Activated T-cell treated with anti-CD3 and anti-CD28 coated beads, Interleukin-2, amount 50 U/mL, for 48 hours (primary cell): ENCODE measurements around the gene LCT.
"Not testable (repeated sequence)": the region's sequence is repeated elsewhere in the genome, so short reads cannot be mapped to it uniquely, and the experiment has no call there.

Experiments used
- DNase-seq, 2 experiments: peaks; one replicate each; pipeline ENCODE4 v3.0.0-alpha.2; 2020

Gene LCT

DNA sequence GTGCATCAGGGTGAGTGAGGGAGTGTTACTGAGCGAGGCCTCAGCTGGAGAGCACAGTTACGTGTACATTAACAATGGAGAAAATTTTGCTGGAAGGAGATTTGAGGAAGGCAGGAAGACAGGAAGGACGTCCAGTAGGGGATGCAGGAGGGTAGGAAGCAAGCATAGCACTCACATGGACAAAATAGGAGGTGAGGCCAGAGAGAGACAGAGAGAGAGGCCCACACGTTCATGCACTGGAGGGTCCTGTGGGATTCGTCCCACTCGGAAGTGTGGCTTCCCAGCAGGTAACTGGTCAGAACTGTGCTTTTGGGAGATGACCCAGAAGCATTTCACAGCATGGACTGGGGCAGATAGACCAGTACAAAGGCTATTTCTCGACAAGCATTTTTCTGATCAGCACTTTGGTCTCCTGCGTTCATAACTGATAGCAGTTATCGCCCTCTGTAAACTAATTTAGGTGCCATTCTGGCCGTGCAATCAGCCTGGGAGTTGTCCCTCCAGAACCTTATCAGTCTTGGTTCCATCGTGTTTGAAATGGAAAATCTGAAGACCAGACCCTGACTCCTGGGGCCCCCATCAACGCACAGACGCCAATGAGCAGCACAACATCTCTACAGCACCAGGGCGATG lies 5.7 kb downstream of the LCT start:
- peak in 1 of 2 experiments; percentile 1 for DNase-seq

DNA sequence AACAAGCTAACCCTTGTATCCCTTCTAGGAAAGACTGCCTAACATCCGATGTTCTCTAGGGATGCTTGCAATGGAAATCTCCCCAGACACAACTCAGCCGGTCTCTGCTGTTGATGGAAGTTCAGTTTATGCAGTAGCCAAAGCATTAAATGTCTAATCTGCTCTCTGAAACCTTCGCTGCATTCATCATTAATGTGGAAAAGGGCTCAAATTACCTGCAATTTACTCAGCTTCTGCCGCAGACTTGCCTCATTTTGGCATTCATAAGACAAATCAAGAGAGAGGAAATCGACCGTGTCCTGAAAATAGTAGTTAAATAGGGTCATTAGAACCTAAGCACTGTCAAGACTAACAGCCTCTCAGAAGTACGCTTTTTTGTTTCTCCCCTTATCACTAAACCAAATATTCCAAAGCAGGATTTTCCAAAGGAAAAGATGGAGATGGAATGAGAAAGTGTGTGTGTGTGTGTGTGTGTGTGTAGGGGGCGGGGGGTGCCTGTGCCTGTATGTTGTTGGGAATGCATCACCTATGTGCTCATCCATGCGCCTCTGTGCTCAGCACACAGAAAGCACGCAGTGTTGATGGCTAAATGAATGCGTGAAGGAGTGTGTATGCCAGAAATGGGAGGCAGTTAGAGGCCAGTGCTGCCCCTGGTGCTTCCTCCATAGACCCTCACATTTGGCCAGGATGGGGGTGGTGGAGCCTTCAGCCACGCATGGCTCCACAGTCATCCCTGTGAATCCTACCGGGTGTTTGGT lies 7.4 kb downstream of the LCT start:
- DNase-seq, result no peak

DNA sequence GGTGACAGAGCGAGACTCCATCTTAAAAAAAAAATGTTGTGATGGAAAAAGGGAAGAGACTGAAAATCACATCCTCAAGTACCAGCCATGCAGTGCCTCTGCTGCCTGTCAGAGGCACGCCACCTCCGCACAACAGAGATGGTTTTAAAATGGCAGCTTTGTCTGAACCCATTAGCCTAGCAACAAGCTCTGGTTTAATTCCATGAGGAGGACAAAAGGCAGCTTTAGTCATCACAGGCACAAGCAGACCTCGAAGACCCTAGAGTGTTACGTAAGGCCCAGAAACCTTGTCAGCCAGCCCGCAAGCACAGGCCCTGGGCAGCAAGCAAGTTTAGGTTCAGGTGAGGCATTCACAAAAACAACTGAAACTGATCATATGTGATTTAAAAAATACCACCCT lies 10.4 kb downstream of the LCT start:
- DNase-seq, result no peak

DNA sequence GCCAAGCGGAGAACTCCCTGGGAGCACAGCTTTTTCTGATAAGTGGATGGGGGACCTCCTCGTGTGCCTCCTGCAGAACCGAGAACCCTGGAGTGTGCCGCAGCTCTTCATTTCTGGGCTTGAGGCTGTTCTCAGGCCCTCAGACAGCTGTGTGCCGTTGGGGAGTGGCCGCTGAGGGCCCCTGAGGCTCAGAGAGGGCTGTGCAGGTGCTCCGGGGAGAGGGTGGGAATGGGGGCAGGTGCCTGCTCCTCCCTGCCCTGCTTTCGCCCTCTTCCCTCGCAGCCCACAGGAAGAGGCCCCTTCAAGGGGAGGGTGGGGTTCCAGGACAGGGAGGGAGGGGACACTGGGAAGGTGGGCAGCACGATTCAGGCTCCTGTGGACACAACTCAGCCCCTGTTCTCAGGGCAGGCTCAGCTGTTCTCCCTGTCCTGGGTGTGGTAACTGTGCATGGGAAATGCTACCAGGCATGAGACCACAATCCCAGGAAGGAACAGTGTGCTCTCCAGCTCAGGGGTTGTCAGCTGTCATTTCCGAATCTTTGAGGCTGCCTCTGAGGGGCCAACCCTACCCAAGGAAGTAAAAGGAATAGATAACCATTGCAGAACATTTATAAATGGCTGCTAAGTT lies 11.3 kb downstream of the LCT start:
- DNase-seq, result no peak

GRCh38 chr2:135825131-135825530 lies 11.9 kb downstream of the LCT start:
- DNase-seq, result no peak

GRCh38 chr2:135822855-135823254 lies 14.1 kb downstream of the LCT start:
- DNase-seq, result no peak

DNA sequence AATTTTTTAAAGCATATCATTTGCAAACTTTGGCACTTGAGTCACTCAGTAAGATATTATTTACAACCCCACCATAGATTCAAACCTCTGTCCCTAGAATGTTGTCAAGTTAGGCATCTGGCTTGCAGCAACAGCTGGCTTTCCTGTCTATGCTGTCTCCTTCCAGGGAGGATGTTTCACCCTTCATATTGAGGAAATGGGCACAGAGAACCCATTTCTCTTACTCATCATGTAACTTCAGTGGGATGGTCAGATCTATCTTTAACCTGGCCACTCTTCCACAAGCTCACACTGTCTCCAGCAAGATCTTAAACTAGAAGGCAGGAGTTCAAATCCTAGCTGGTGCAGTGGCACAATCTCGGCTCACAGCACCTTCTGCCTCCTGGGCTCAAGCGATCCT lies 15.8 kb downstream of the LCT start:
- DNase-seq, result no peak

GRCh38 chr2:135820003-135820618 lies 16.9 kb downstream of the LCT start:
- DNase-seq, result peak; percentile 91 to 92

- peak; percentile 74 to 79 for DNase-seq
Observed at GRCh38 chr2:135818937-135819610, 17.9 kb downstream of the LCT start.

DNA sequence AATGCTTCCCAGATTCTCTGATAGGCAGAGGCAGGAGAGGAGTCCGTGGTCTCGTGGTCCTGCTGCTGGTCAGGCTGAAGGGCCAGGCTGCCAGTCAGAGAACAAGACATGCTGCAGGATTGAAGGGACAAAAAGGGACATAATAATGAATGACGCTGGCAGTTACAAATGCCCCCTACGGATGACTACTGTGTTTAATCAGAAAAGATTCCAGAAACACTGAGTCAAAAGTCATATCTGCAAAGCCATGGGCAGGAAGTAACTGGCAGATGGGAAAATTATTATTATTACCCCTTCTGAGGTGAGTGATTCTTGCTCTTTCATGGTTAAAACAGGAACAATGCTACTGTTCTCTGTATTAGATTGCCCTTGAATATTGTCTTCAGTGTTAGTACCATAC lies 19.0 kb downstream of the LCT start:
- DNase-seq, result no peak

DNA sequence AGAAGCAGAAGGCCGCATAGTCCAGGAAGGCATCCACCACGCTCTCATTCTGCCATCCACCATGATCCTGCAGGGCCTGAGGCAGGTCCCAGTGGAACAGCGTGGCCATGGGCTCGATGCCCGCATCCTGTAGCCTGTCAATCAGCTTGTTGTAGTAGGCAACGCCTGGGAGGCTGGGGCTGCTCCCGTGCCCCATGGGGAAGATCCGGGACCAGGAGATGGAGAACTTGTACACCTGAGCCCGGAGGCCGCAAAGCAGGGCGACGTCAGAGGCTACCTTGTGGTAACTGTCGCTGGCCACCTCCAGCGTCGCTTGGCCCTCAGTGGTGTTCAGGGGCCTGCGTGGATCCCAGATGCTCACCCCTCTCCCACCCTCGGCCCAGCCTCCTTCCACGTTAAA lies 19.5 kb downstream of the LCT start:
- DNase-seq, result no peak

DNA sequence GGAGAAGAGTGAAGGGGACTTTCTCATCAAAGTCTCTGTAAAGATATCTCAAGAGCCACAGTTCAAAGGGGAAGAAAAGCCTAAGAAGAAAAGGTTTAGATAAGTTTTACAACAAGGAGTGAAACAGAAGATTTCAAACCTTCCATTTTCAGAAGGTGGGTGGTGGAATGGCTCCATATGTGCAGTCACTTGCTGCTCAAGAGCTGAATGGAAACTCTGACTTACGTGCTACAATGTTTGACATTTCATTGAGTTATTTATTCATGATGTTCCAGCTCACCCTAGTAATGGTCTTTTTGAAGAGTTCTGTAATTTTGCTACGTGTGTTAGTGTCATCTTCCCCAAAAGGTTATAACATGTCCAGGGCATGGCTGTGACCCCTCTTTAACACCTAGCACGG lies 21.7 kb downstream of the LCT start:
- no peak for DNase-seq

- DNase-seq, result no peak
Observed at GRCh38 chr2:135812907-135813511, 24.0 kb downstream of the LCT start.

DNA sequence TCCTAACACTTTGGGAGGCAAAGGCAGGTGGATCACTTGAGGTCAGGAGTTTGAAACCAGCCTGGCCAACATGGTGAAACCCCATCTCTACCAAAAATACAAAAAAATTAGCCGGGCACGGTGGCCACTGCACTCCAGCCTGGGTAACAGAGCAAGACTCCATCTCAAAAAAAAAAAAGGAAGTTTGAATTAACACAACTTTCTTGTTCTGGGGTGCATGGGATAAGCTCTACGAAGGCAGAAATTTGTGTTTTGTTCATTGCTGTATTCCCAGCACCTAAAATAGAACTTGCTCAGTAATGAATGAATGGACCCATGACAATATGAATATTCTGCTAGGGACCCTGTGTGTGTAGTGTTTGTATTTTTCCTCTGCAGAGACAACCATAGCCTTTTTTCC lies 29.1 kb downstream of the LCT start:
- not testable (repeated sequence) for DNase-seq

GRCh38 chr2:135803278-135803677 lies 33.7 kb downstream of the LCT start:
- DNase-seq, result no peak

DNA sequence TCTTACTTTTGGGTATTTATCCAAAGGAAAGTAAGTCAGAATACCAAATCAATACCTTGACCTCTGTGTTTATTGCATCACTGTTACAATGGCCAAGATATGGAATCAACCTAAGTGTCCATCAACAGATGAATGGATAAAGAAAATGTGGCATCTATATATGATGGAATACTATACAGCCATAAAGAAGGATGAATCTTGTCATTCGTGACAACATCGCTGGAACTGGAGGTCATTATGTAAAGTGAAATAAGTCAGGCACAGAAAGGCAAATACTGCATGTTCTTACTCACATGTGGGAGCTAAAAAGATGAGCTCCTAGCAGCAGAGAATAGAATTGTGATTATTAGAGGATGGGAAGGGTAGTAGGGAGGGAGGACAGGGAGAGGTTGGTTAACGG lies 34.6 kb downstream of the LCT start:
- no peak for DNase-seq

DNA sequence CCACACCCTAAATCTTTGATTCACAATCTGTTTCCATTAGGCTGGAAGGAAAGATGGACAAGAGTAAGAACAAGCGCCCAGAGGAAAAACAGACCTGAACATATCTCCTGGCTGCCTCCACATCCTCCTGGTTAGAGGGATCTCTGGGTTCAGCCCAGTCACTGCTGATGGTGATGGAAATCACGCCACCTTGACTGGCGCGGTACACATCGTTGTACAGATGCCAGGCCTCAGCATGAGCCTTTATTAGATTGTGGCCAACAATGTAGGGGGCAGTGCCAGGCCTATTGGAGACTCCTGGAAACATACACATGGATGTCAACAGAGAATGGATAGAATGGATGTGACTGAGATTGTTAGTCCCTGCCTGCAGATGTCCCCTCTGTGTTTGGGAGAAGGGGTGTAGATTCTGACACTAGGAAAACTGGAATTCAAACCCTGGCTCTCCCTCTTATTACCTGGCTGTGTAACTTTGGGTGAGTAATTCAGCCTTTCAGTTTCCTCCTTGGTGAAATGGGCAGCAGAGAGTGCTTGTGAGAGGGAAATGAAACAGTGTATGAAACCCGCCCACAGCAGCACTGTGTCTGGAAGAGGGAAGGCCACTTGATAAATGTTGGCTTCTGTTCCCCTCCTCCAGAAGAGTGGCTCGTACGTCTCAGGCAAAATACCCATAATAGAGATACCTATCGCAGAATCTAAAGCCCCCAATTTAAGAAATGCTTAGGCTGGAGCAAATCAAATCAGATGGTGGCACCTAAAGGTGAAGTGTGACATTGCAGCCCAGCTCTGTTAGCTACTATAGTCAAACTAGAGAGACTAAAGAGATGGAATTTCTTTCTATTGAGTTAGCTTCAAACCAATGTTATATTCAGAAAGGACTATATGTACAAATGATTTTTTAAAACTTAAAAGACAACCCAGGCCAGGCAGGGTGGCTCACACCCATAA lies 36.2 kb downstream of the LCT start:
- DNase-seq, result no peak

DNA sequence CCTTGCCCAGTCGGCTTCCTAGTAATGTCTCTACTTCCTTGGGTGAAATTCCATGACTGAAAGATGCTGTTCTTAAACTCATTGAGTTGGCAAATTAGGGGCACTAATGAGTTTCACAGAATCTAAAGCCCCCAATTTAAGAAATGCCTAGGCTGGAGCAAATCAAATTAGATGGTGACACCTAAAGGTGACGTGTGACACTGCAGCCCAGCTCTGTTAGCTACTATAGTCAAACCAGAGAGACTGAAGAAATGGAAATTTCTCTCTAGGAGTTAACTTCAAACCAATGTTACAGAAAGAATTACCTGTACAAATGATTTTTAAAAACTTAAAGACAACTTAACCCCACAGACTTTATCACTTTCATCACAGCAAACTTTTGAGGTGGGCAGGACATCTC lies 37.2 kb downstream of the LCT start:
- DNase-seq, result no peak

DNA sequence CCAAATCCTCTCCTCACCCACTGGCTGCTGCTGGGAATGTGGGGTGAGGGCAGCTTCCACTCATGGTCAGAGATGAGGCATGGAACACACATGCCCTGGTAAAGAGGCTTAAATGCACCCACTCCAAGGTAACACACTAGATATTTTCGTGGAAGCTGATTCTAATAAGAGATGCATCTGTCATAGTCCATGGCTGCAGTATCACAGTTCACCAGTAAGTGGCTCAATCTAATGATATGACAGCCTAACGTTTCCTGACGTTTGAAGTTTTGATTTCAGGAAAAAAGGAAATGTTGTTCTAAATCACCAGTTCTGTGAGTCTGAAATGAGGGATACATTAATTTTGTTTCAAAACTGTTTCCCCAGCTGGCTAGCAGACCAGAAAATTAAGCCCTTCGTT lies 38.2 kb downstream of the LCT start:
- no peak for DNase-seq

DNA sequence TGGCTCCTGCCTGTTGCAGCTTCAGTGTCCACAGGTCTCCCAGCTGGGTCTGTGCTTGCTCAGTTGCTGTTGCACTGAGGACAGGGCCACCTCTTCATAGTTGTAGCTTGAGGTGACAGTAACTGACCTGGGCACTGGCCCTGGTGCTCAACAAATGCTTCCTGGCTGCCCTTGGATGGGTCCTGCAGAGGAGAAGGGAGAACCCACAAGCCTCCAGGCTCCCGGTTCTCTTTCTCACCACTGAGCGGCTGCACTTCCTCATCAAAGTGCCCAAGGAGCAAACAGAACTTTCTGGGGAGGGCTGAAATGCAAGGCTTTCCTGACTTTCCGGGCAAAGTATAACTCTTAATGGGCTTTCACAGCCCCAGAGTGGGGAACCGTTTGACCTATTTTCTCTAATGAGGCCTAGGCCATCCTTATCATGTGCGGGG lies 38.7 kb downstream of the LCT start:
- no peak for DNase-seq

DNA sequence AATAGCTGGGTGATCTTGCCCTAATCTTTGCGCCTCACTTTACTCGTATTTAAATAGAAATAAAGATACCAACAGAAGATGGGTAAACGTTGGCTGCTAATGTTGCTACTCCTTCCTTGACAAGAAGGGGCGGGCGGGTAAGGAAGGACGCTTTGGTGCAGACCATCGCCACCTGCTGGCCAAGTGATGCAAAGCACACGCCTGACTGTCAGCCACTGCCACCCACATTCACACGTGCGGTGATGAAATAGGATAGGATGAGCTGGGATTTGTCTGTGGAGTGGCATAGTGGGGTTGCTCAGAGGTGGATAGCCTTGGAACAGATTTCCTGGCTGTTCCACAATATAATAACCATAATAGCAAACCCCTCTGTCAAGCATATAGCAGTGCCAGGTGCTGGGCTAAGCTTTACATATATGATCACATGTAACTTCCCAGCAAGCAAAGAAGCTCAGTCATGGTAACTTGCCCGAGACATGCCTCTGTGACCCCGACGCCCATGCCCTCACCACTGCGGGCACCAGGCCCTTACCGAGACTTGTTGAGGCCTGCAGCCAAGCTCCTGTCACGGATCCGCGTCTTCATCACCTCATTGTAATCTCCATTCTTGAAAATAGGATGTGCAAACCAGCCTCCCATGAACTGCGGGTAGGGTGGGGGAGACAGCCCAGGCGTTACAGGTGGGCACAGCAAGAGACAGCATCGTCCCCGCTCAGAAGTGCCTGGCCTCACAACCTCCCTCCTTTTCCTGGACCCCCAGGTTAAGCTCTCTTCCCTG lies 39.3 kb downstream of the LCT start:
- peak; percentile 86 to 88 for DNase-seq
